Fibroblast of lung (primary cell): Measurements from ENCODE around the gene MLXIP. TPM values are rescaled to one million over a fixed set of nuclear protein-coding genes. Genes with fewer than 3 reads are reported as not detected.

Experiments used
- DNase-seq, 2 donors: peaks; one replicate each; pipeline versions ENCODE4 v3.0.0 to v3.0.0-alpha.2; 2010; ENCODE audit warnings: low read depth in 2 of 2
- H2AFZ ChIP-seq: 2 replicates; pipeline ENCODE4 v1.5.1; 2012; ENCODE audit warnings: low read length, control low read depth, inconsistent platforms
- H3K27ac ChIP-seq: 2 replicates; pipeline ENCODE4 v1.5.1; 2011; ENCODE audit warnings: low read length, control low read depth; ENCODE audit not compliant: insufficient read depth
- H3K27me3 ChIP-seq: 2 replicates; pipeline ENCODE4 v1.5.1; 2011; ENCODE audit warnings: mild to moderate bottlenecking, low read length; ENCODE audit not compliant: control insufficient read depth, insufficient read depth
- H3K36me3 ChIP-seq: 2 replicates; pipeline ENCODE4 v1.5.1; 2011; ENCODE audit warnings: low read length; ENCODE audit not compliant: control insufficient read depth, insufficient read depth
- H3K4me1 ChIP-seq: 2 replicates; pipeline ENCODE4 v1.5.1; 2011; ENCODE audit warnings: low read length; ENCODE audit not compliant: control insufficient read depth, insufficient read depth; ENCODE audit errors: extremely low read depth
- H3K4me2 ChIP-seq: 2 replicates; pipeline ENCODE4 v1.5.1; 2011; ENCODE audit warnings: low read length, control low read depth; ENCODE audit not compliant: insufficient read depth; ENCODE audit errors: extremely low read depth
- H3K4me3 ChIP-seq, 4 experiments: fragments of 200-600 bp in 1 of 4; sonication (generic) in 1 of 4; replicated peaks in 1 of 4; 2 replicates each; pipeline ENCODE4 v1.5.1; 2011 to 2016; ENCODE audit warnings: low read length in 4 of 4, low read depth in 3 of 4, mild to moderate bottlenecking in 3 of 4, control low read depth in 2 of 4, inconsistent platforms in 1 of 4, mixed read lengths in 1 of 4; ENCODE audit not compliant: insufficient read depth in 1 of 4; ENCODE audit errors: control extremely low read depth in 1 of 4
- H3K79me2 ChIP-seq: 2 replicates; pipeline ENCODE4 v1.5.1; 2012; ENCODE audit warnings: mild to moderate bottlenecking, low read length, inconsistent platforms; ENCODE audit not compliant: control insufficient read depth, insufficient read depth
- H3K9ac ChIP-seq: 2 replicates; pipeline ENCODE4 v1.5.1; 2011; ENCODE audit warnings: mild to moderate bottlenecking, low read length, control low read depth; ENCODE audit not compliant: insufficient read depth
- H3K9me3 ChIP-seq: 2 replicates; pipeline ENCODE4 v1.5.1; 2012; ENCODE audit warnings: low read depth, low read length; ENCODE audit not compliant: control insufficient read depth, insufficient read depth
- H4K20me1 ChIP-seq: 2 replicates; pipeline ENCODE4 v1.5.1; 2011; ENCODE audit warnings: low read length; ENCODE audit not compliant: control insufficient read depth, insufficient read depth; ENCODE audit errors: extremely low read depth
- CTCF ChIP-seq, 2 donors: IDR thresholded peaks in 1 of 2; conservative IDR thresholded peaks in 1 of 2; 1 replicate in 1 of 2; 2 replicates in 1 of 2; pipeline ENCODE4 v1.5.1; 2011 to 2012; ENCODE audit warnings: low read length in 2 of 2, control low read depth in 1 of 2, inconsistent platforms in 1 of 2, low read depth in 1 of 2, mild to moderate bottlenecking in 1 of 2
- EZH2 ChIP-seq: IDR thresholded peaks from 2 replicates; pipeline ENCODE4 v1.5.1; 2012; ENCODE audit warnings: low read length, control low read depth, mild to moderate bottlenecking; ENCODE audit errors: missing control alignments
- polyA plus RNA-seq, 2 donors: library from polyadenylated mRNA; depleted of rRNA in 1 of 2; stranded (reverse) in 1 of 2; unstranded in 1 of 2; fragments of >200 nt; gene quantifications; 2 replicates each; pipeline ENCODE4 v1.2.1, GENCODE V29; 2011 to 2012; ENCODE audit warnings: missing spikeins in 1 of 2
- total RNA-seq: library from RNA; depleted of rRNA; stranded (reverse); fragments of >200 nt; gene quantifications from 2 replicates; pipeline ENCODE4 v1.2.1, GENCODE V29; 2014

The MLXIP gene
- total and polyA plus RNA-seq, 2 donors (not counting 1 experiment from before 2014, with no cell fraction given), result 6.6 to 17.0 TPM

- no peak for TF ChIP-seq CTCF (conservative IDR thresholded peaks at IDR 0.05 in 1 of 2, IDR thresholded peaks at IDR 0.05 in 1 of 2; ENCODE audit: low read depth in 1 of 2, low read length in 2 of 2)
These were observed 88.9 kb downstream of the MLXIP start for GRCh38 chr12:122167356-122167925.

GRCh38 chr12:122168492-122168891 is 89.9 kb downstream of the MLXIP start:
- H3K36me3 ChIP-seq, result no peaks in the 10 kb centered on the region
- TF ChIP-seq EZH2, result no peak
- TF ChIP-seq CTCF (conservative IDR thresholded peaks at IDR 0.05 in 1 of 2, IDR thresholded peaks at IDR 0.05 in 1 of 2; ENCODE audit: low read depth in 1 of 2, low read length in 2 of 2), result no peak
- H3K4me2 ChIP-seq, result no peak overlapping the region
- H3K79me2 ChIP-seq, result no peaks in the 10 kb centered on the region
- H3K4me1 ChIP-seq, result no peaks in the 10 kb centered on the region
- no peak overlapping the region for H2AFZ ChIP-seq
- no peaks in the 10 kb centered on the region for H3K9me3 ChIP-seq
- H3K9ac ChIP-seq, result no peak overlapping the region
- no peaks in the 10 kb centered on the region for H4K20me1 ChIP-seq
- H3K27ac ChIP-seq, result no peak overlapping the region
- no peak overlapping the region for H3K4me3 ChIP-seq
- DNase-seq, result no peak
- peaks cover 6% of the 10 kb centered on the region for H3K27me3 ChIP-seq

More at GRCh38 chr12:122167356-122167925, 88.9 kb downstream of the MLXIP start:
- no peak overlapping the region for H2AFZ ChIP-seq
- no peak overlapping the region for H3K4me2 ChIP-seq
- H3K79me2 ChIP-seq, result no peaks in the 10 kb centered on the region
- H3K9me3 ChIP-seq, result no peaks in the 10 kb centered on the region
- no peaks in the 10 kb centered on the region for H4K20me1 ChIP-seq
- DNase-seq, result no peak
- no peak overlapping the region for H3K9ac ChIP-seq
- no peak overlapping the region for H3K27ac ChIP-seq
- no peaks in the 10 kb centered on the region for H3K4me1 ChIP-seq
- H3K4me3 ChIP-seq, result no peak overlapping the region
- H3K27me3 ChIP-seq, result peaks cover 1% of the 10 kb centered on the region
- H3K36me3 ChIP-seq, result no peaks in the 10 kb centered on the region

GRCh38 chr12:122171399-122171798 is 92.8 kb downstream of the MLXIP start:
- Histone ChIP-seq H3K79me2 (no peaks in the 10 kb centered on the region), H3K27ac (no peak overlapping the region), H3K36me3 (no peaks in the 10 kb centered on the region), H4K20me1 (no peaks in the 10 kb centered on the region), H3K9me3 (no peaks in the 10 kb centered on the region), H3K27me3 (peaks cover 6% of the 10 kb centered on the region), H3K4me1 (no peaks in the 10 kb centered on the region), H3K4me2 (no peak overlapping the region), H3K9ac (no peak overlapping the region), H3K4me3 (no peak overlapping the region), H2AFZ (no peak overlapping the region)
- TF ChIP-seq EZH2, result no peak
- TF ChIP-seq CTCF (conservative IDR thresholded peaks at IDR 0.05 in 1 of 2, IDR thresholded peaks at IDR 0.05 in 1 of 2; ENCODE audit: low read depth in 1 of 2, low read length in 2 of 2), result no peak
- DNase-seq, result no peak
